NK-92 (cell line): ENCODE results near the gene TMEM218.

Source experiments
- DNase-seq: peaks from one replicate; lab custom pipeline; 2025; ENCODE audit not compliant: unreplicated experiment; lab: John Stamatoyannopoulos, UW

The TMEM218 gene

DNA sequence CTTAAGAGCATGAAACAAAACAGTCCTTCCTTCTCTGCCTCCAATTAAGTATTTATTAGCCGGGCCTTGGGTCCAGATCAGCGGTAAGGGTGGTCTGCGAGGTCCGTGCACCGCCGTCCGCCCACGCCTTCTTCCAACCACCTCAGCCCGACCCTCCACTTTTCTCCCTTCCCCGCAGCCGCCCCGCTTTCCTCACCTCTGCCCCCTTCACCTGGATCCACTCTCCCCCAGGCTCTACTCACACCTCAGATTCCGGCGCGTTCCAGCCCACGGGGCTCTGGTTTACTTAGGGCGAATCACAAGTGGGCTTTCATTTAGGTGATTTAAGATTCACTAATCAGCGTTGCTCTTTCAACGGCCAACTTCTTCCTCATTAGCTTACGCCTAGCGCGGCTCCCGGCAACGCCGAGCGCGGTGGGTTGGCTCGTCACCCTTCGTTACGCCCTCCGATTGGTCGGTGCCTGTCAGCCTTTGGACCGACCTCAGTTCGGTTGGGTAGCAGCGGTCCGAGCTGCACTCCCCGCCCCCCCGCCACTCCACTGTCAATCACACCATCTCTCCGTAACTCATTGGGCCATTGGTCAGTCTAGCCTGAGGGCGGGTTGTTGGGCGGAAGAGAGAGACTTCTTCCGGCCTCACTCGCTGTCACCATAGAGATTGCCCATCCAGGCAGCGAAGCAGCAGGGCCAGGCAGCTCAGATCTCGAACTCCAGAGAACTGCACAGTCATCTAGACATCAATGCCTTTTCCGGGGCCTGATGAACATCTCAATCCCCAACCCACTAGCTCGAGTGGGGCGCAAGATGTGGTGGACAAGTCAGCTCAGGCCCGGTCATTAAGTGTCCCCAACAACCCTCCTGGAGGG, at the start of gene TMEM218:
TMEM218 (minus strand) TSS at position 284 of the 865 bp plus-strand sequence. CDS start 9,385 bp downstream, outside the sequence.
- DNase-seq: peak; percentile 78

DNA sequence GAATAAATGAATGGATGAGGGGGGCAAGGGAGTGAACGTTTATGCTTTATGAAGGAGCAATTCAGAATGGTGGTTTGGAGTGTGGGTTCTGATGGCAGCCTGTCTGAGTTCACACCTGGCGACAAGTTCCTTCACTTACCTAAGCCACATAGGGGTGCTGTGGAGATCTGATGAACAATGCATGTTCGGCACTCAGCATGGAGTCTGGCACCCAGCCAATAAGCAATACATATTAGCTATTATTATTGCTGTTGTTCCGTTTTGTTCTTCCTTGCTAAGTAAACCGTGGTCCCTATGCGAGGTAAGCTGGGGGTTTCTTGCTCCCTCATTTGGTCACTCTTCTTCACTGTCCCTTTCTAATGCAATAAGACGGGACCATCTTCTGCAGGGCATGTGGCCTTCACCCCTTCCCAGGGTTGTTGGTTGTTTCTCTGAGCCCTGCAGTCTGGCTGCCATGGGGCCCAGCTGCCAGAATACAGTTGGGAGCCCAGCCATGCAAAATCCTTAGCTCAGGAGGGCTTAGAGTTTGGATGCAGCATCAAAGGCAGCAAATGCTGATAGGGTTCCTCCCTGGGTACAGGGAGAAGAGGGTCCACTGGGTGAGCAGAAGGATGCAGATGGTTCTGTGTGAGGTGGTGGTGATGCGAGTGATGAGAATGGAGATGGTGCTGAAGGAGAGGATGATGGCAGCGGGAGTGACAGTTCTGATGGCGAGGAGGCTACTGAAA, 46.7 kb upstream of the TMEM218 start:
- DNase-seq: no peak

DNA sequence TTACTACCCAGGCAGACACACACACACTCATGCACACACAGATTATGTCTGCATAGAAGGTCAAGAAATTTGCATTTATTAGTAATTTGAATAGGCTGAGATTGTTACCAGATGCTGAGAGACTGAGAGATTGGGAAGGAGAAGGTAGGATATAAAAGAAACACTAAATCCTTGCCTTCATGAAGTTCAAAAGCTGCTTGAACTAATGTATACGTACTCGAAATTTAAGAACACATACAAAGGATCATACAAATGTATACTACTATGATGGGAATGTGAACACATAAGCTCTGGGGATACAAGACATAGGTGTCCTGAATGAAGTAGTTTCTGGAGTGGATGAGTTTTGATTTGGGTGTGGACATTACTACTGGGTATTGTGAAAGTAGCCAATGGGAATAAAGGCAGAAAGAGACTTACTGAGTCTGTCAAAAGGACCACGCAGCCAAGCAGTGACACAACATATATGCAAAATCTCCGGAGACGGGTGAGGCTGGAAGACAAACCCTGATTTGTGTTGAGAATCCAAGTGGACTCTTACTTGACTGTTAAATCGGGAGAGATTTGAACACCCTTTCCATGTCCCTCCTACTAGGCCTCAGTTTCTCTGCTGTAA, 45.8 kb upstream of the TMEM218 start:
- no peak for DNase-seq

DNA sequence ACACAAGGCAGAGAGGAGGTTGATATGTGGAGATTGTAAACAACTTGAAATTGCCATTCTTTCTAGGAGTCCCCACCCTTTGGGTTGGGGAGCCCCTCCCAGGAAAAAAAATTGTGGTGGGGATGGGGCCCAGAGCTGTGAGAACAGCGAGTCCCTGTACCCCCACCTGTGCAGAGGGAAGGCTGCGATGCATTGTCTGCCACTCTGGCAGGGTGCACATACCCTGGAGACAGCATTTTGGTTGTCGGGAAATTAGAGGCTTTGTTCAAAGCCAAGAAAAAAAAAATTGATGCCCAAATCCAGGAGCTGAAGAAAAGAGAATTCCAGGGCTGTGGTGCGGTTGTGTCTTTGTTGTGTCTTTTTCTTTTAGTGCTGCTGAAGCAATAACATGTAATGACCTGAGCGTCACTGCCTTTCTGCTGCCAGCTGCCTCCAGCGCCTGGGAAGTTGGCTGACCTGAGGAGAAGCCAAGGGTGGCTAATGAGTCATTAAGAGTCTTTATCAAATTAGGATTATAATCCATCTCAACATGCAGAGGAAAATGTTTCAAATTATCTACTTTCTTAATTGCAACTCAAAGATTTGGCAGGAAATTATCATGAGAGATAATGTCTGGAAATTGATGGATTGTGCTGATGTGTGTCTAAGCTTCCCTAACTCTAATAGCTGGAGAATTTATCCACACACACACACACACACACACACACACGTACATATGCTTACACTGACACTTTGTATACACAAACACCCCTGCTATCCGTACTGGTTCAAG, 45.1 kb upstream of the TMEM218 start:
- DNase-seq: no peak

DNA sequence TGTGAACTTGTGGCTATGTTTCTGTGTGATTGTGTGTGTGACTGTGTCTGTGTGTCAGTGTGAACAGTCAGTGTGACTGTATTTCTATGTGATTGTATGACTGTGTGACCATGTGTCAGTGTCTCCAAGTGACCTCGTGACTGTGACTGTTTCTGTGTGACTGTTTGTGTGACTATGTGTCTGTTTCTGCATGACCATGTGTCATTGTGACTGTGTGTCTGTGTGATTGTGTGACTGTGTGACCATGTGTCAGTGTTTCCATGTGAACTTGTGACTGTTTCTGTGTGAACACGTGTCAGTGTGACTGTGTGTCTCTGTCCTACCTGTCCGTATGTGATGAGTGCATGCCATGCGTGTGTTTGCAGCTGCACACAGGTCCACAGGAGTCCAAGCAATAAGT, 44.3 kb upstream of the TMEM218 start:
- DNase-seq: no peak

DNA sequence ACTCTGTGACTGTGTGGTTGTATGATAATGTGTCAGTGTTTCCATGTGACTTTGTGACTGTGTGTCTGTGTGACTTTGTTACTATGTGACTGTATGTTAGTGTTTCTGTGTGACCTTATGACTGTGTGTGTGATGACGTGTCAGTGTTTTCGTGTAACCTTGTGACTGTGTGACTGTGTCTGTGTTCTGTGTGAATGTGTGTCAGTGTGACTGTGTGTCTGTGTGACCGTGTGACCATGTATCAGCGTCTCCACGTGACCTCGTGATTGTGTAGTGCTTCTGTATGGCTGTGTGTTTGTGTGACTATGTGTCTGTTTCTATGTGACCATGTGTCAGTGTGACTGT, 43.6 kb upstream of the TMEM218 start:
- no peak for DNase-seq

DNA sequence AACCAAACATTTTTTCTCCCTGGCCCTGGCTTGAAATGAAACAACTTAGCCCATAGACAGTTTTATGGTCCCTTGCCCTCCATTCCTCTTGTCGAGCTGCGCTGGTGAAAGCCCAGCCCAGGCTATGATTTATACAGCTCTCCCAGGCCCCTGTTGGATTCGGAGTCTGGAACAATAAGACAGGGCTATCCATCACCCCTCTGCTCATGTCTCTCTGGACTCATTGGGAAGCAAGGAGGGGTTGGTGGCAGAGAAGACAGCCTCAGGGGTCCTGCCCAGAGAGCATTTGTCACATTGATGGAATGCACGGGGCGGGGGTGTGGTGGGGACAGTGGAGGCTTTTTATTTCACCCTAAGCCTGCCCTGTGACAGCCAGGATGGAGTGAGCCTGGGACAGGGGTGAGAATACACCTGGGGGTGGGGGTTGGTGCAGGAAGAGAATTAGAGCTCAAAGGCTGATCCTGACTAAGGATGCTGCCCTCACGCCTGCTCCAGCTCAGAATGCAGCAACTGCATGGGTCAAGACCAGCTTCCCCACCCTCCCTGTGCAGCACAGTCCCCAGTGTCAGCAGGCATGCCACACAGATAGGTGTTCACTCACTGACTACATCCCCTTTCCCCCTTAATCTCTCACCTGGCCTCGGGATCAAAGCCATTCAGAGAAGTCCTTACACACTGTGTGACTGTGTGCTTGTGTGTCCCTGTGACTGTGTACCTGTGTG, 43.1 kb upstream of the TMEM218 start:
- no peak for DNase-seq

DNA sequence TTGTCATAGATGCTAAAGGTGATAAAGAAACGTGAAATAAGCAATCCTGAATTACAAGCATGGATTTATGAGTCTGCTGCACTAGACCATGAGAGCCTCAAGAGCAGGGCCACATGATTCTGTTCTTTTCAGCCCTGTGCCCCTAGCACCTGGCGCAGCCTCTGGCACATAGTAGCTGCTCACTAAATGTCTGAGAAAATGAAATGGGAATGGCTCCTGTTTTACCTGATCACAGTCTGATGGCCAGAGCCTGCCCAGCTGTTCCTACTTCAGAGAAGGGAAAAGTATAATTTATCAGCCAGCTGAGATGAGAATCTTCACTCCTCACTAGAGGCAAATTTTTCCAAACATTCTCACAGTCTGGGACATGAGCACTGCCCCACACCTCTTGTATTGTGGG, 42.4 kb upstream of the TMEM218 start:
- DNase-seq: no peak

DNA sequence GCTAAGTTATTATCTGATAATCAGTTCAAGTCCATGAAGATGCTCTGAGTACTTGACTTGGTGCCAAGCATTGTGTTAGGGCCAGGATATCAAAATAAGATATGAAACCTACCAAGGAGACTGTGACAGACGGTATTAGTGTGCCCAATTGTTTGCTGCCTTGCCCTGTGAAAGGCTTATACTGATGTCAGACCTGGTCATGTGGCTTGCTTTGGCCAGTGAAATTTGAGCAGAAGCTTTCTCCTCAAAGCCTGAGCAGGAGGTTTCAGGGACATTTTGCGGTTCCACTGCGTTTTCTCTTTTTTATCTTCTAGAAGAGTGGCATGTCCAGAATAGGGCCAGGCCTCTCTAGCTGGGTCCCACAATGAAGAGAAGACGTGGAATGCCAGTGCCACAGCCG, 37.3 kb upstream of the TMEM218 start:
- no peak for DNase-seq

DNA sequence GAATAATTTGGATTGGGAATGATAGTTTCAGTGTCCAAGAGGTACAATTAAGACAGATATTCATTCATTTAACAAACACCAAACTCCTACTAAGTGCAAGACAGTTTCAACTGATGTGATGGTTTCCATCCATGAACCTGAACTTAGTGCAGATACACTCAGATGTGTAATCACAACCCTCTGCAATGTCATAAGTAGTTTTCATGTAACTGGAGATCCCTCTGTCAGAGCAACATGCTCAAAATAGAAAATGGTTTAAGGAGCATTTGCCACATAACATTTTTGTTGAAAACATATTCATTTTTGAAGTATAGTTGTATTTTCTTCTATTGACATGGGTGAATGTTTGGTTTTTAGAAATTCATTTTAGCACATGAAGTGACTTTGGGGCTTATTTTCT, 36.6 kb upstream of the TMEM218 start:
- no peak for DNase-seq

DNA sequence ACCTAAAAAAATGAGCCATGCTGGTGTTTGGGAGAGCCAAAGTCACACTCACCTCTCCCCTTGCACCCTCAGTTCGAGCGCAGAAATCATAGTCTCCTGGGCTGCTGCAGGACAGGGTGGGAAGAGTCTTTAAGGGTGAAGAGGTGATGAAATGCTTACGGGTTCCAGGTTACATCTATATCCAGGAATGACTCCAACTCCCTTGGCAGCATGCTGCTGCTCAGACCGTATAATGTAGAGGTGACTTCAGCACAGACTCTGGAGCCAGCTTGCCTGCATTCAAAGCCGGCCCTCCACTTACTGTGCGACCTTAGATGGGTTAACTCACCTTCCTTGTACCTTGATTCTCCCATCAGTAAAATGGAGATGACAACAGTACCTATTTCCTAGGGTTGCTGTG, 35.9 kb upstream of the TMEM218 start:
- no peak for DNase-seq

DNA sequence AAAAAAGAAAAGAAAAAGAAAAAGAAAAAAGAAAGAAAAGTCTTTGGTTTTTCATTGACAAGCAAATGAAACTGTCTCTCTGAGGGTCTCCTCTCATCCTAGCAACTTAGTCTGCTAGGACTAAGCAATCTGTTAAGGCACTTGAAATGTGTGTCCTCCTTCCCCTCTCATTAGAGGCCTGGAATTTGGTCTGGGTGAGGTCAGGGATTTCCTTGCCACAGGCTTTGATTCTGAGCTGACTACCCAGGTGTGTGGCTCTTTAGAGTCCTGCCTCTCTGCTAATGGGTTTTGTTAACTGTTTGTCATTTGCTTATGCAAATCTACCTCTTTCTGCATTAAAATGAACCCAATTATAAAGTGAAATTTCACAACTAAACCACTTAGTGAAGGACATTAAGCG, 34.8 kb upstream of the TMEM218 start:
- DNase-seq: no peak

DNA sequence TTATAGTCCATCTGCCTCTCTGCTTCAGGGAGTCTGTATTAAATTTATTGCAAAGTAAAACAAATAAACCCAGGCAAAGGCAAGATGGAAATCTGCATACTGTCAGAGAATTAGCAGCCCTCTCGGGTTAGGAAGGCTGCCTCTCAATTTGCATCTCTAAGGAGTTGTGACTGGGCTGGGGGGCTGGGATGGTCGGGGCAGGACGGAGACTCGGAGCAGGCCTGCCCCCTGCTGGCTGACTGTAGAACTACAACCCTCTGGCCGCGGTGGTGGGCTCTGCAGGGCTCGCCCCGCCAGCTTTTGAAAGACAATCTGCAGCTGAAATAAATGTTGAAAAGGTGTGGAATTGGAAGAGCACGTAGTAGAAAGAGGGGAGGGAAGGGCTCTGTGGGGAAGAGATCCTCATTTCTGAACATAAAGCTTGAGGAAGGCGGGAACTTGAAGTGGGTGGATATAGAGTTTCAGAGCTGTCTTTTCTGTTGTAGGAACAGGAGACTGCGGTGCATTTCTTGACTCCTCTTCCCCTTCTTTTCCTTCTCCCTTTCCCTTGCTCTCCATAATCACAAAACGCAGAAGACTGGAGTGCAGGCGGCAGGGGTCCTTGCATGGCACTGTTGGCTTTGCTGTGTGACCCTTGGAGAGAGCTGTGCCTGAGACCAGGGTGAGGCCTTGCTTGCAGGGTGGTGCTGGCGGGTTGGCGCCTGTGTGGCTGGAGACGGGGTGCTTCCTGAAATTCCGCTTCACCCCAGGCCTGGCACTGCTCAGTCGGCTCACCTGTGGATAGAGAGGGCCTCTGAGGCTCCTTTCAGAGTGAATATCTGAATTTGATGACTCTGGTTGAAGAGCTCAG, 30.5 kb upstream of the TMEM218 start:
- no peak for DNase-seq

DNA sequence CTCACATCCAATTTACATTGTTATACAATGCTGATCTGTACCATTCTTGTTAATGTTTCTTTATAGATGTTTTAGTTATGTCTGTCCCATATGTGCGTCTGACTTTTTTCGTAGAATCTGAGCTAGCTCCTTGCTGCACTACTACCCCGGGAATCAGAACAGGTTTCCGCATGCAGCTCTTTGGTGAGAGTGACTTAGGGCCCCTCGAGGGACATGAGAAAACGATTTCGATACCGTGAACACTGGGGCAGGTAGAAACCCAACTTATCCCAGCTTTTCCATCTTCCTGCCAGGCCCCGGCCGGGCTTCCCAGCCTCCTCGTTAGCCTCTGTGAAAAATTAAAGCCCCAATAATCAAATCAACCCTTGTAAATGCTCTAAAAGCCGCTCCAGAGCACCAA, 29.8 kb upstream of the TMEM218 start:
- no peak for DNase-seq

DNA sequence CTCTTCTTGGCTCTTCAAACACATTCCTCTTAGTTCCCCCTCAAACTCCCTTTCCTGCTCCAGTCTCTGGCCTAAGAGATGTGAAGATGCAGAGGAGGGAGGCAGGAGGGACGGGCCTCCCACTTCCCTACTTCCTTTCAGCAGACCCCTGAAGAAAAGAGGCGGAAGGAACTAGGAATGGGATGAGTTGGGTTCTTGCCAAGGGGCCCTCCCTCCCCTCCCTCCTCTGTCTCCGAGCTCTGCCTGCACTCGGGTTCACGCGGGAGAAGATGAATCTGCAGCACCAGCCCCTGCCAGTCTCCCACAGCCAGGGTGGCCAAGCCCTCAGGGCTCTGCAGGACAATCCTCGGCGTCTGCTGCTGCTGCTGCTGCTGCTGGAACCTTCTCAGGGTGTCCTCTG, 28.8 kb upstream of the TMEM218 start:
- no peak for DNase-seq

DNA sequence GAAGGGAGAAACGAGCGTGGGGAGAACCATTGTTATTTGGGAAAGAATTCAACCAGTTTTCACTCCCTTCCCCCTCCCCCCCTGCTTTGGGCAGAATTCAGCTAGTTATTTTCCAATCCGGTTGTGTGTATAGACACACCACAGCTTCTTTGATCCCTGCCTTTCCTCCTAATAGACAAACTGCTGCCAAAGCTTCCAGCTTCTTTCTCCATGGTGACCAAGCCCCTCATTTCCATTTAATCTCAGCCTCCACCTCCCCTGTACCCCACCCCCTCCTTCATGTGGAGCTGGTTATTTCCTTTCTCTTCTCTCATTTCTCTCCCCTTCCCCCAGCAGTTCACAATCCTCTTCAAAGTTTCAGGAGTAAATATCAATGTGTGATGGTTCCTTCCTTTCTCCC, 28.4 kb upstream of the TMEM218 start:
- DNase-seq: no peak

DNA sequence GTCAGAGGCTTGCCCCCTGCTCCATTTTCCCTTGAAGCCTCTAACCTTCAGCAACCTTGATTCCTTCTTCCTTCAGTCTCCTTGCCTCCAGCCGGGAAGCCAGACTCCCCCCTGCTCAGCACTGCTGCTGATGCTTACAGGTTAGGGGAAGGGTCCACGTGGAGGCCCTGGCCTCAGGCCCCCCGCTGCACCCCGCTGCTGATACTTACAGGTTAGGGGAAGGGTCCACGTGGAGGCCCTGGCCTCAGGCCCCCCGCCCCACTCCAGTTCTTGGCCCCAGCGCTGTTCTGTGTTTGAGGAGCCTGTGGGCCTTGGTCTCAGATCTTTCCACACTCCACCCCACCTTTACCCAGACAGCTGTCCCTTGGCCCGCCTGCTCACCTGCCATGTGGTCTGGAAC, 27.5 kb upstream of the TMEM218 start:
- DNase-seq: no peak

DNA sequence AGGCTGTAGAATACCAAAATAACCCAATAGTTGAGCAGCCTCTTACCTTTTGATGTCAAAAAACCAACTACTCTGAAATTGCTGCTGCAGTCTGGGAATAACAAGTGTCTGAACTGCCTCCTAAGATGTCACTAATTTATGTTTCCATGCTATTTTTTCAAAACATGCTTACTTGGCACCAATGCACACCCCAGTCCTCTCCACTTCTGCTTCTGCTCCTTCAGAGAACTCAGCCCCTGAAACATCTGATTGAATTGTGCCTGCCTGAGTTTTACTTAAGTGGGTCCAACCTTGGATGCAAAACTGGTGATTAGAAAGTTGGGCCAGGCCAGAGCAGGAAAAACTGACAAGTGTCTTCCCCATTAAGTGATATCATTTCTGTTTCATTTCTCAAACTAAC, 24.6 kb upstream of the TMEM218 start:
- DNase-seq: no peak

DNA sequence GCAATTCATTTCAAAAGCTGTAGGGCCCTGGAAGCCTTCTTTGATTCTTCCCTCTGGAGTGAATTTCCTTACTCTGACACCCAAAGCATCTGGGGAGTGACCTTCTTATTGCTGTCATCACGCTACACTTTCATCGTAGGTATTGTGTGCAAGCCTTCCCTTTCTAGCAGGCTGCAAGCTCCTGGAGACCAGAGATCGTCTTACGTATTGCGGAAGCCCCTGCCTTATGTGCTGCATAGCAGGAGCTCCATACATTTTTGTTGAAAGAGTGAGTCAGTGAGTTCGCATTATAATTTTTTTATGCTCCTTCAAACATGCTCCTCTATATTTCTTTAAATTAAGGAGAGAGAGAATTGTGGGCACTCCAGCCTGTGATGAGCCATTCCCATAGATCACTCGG, 21.2 kb upstream of the TMEM218 start:
- DNase-seq: no peak

DNA sequence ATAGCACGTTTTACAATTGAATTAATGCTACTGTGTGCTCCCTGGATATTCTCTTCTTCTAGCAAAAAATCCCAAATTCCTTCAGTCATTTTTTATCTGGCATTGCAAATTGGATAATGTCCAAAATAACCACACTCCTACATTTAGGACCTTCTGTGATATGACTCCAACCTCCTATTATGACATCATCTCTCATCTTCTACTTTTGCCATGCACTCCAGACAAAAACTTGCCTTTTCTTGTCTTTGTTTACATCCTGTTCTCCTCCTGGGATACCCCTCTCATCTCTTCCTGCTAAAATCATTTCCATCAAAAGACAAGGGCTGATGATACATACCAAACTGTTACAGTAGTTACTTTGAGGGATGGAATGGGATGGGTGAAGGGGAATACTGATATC, 20.6 kb upstream of the TMEM218 start:
- DNase-seq: no peak
